Esophagus muscularis mucosa (tissue), 4 donors: ENCODE data around the gene KLF16. TPM values are rescaled to one million over a fixed set of nuclear protein-coding genes. Genes with fewer than 3 reads are reported as not detected.

ENCODE experiments used
- DNase-seq: peaks from one replicate; pipeline ENCODE4 v3.0.0-alpha.2; 2017; ENCODE audit errors: extremely low spot score
- H3K27ac ChIP-seq, 4 donors: fragments of 200-600 bp; sonication (generic); replicated peaks in 1 of 4; 1 replicate in 3 of 4; 2 replicates in 1 of 4; pipeline ENCODE4 v1.5.1; 2016 to 2019; ENCODE audit warnings: mild to moderate bottlenecking in 1 of 4
- H3K27me3 ChIP-seq, 4 donors: fragments of 200-600 bp; sonication (generic); one replicate each; pipeline versions ENCODE4 v1.5.1 to v1.6.0; 2016 to 2019
- H3K36me3 ChIP-seq, 4 donors: fragments of 200-600 bp; sonication (generic); one replicate each; pipeline ENCODE4 v1.5.1; 2016 to 2019
- H3K4me1 ChIP-seq, 4 donors: fragments of 200-600 bp; sonication (generic); one replicate each; pipeline ENCODE4 v1.5.1; 2016 to 2019
- H3K4me3 ChIP-seq, 4 donors: fragments of 200-600 bp; sonication (generic); 1 replicate in 2 of 4; 2 replicates in 2 of 4; pipeline ENCODE4 v1.5.1; 2016 to 2019; ENCODE audit warnings: mild to moderate bottlenecking in 4 of 4, moderate library complexity in 1 of 4
- H3K9me3 ChIP-seq, 4 donors: fragments of 200-600 bp; sonication (generic); 1 replicate in 3 of 4; 2 replicates in 1 of 4; pipeline ENCODE4 v1.5.1; 2016 to 2019
- EP300 ChIP-seq: sonication (generic); formaldehyde crosslinking; IDR thresholded peaks from one replicate; pipeline ENCODE4 v1.6.1; 2017; ENCODE audit warnings: antibody characterized with exemption
- POLR2A ChIP-seq: fragments of 450-650 bp; IDR thresholded peaks from one replicate; pipeline ENCODE4 v1.6.1; 2017; ENCODE audit warnings: antibody characterized with exemption, moderate library complexity, mild to moderate bottlenecking, low read depth
- POLR2AphosphoS5 ChIP-seq, 2 donors: sonication (generic); formaldehyde crosslinking; IDR thresholded peaks; one replicate each; pipeline ENCODE4 v1.6.1; 2017; ENCODE audit warnings: antibody characterized with exemption in 2 of 2
- WGBS: methylation state at CpG from one replicate; pipeline ENCODE4 v1.1.5; 2018; 5-methylcytosine and 5-hydroxymethylcytosine counted together
- intact Hi-C: fragments of 100-400 bp; cut with DNase I; formaldehyde crosslinking; loops from one replicate; pipeline ENCODE4 v1.15.1; 2023
- total RNA-seq, 4 donors: library from RNA; depleted of rRNA; stranded (reverse); fragments of >200 nt; gene quantifications; one replicate each; pipeline versions ENCODE4 v1.1.0 to v1.2.1, GENCODE V29; 2016
- TF ChIP-seq, protein P1 (sequence below), 3 experiments: fragments of 200-600 bp in 2 of 3; fragments of 450-650 bp in 1 of 3; sonication (generic) in 2 of 3; IDR thresholded peaks; one replicate each; pipeline ENCODE4 v1.5.1; 2017 to 2019; ENCODE audit warnings: antibody characterized with exemption in 3 of 3, mild to moderate bottlenecking in 2 of 3, moderate library complexity in 1 of 3

Gene KLF16
- total RNA-seq, 4 donors from 2014 or later, result 2.5 to 10.8 (median 8.5) TPM

DNA sequence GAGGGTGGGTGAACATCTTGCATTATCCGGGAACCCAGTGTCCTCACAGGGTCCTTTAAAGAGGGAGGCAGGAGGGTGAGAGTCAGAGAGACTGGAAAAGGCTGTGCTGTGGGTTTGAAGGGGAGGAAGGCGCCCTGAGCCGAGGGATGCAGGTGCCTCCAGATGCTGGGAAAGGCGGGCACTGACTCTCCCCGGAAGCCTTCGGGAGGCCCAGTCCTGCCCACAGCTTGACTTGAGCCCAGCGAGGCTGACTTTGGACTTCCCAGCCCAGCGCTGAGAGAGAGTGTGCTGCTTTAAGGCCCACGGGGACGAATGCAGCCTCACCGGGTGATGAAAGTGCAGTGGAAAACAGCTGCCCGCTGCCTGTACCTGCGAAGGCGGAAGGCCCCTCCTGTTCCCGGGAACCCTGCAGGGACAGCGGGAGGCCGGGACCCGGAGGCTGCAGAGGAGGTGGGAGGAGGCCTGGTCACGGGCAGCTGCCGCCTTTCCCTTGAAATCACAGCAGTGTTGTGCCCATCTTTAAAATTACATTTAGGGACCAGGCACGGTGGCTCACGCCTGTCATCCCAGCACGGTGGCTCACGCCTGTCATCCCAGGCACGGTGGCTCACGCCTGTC is 31.2 kb downstream of the KLF16 start:
- Histone ChIP-seq H3K4me1 (peaks cover 17 to 40% (median 28%) of the 10 kb centered on the region in 4 donors), H3K36me3 (peaks cover 11 to 42% (median 34%) of the 10 kb centered on the region in 4 donors)
- intact Hi-C loops, result no loop called here

DNA sequence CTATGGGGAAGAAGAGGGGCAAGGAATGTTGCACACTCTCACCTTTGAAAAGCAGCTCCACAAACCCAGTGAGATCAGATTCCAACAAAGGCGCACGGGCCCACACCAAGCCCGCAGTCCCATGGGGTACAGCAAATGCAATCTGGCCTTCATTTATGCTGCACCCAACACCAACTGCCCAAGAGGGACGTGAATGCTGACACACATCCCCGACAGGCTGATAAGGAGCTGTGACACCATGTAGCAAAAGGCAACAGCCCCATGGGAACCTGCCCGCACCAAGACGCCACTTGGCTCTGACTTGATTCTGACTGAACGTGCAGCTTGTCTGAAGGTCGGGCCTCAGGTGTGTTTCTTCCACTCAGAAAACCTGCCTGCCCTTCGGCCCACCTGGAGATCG is 32.4 kb downstream of the KLF16 start:
- H3K4me3 ChIP-seq, result no peak overlapping the region
- DNase-seq, result no peak
- peaks cover 18 to 42% (median 32%) of the 10 kb centered on the region in 4 donors for H3K4me1 ChIP-seq
- TF ChIP-seq POLR2A, result no peak
- TF ChIP-seq EP300, result no peak
- no peak for TF ChIP-seq POLR2AphosphoS5 (IDR thresholded peaks at IDR 0.05)
- TF ChIP-seq, protein P1, sequence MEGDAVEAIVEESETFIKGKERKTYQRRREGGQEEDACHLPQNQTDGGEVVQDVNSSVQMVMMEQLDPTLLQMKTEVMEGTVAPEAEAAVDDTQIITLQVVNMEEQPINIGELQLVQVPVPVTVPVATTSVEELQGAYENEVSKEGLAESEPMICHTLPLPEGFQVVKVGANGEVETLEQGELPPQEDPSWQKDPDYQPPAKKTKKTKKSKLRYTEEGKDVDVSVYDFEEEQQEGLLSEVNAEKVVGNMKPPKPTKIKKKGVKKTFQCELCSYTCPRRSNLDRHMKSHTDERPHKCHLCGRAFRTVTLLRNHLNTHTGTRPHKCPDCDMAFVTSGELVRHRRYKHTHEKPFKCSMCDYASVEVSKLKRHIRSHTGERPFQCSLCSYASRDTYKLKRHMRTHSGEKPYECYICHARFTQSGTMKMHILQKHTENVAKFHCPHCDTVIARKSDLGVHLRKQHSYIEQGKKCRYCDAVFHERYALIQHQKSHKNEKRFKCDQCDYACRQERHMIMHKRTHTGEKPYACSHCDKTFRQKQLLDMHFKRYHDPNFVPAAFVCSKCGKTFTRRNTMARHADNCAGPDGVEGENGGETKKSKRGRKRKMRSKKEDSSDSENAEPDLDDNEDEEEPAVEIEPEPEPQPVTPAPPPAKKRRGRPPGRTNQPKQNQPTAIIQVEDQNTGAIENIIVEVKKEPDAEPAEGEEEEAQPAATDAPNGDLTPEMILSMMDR (IDR thresholded peaks at IDR 0.05), result no peak
- H3K27me3 ChIP-seq, result no peaks in the 10 kb centered on the region
- H3K27ac ChIP-seq, result no peak overlapping the region
- H3K9me3 ChIP-seq, result no peaks in the 10 kb centered on the region
- 96% methylated on average over 3 of the region's 11 CpGs for WGBS
- intact Hi-C loops, result no loop called here
- H3K36me3 ChIP-seq, result peaks cover 11 to 51% (median 45%) of the 10 kb centered on the region in 4 donors

More for the DNA sequence above, 31.2 kb downstream of the KLF16 start:
- no peak overlapping the region for H3K4me3 ChIP-seq
- no peaks in the 10 kb centered on the region for H3K27me3 ChIP-seq
- 90% methylated on average over 14 of the region's 26 CpGs for WGBS
- no peak for TF ChIP-seq POLR2A
- no peak for TF ChIP-seq POLR2AphosphoS5 (IDR thresholded peaks at IDR 0.05)
- TF ChIP-seq EP300, result no peak
- TF ChIP-seq, protein P1 (IDR thresholded peaks at IDR 0.05), result no peak
- no peaks in the 10 kb centered on the region for H3K9me3 ChIP-seq
- H3K27ac ChIP-seq, result no peak overlapping the region
- DNase-seq, result no peak

DNA sequence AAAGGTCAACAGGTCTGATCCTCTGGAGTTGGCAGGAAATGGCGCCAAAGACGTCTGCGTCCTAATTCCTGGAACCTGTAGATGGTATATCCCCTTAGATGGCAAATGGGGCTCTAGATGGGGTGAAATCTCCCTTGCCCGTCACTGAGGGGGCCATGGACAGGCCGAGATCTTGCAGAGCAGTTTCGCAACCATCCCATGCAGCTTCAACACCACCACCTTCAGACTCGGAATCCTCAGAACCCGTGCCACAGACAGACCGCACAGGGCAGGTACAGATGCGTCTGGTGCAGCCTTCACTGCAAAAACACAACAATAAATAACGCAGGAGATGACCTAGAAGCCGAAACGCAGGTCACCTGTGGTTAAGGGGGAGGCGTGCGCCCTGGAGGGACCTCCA is 32.8 kb downstream of the KLF16 start:
- H3K9me3 ChIP-seq, result no peaks in the 10 kb centered on the region
- intact Hi-C loops, result no loop called here
- H3K27me3 ChIP-seq, result no peaks in the 10 kb centered on the region
- no peak overlapping the region for H3K27ac ChIP-seq
- H3K4me3 ChIP-seq, result no peak overlapping the region
- WGBS, result 86% methylated on average over 15 of the region's 15 CpGs
- no peak for DNase-seq
- H3K4me1 ChIP-seq, result peaks cover 18 to 41% (median 32%) of the 10 kb centered on the region in 4 donors
- TF ChIP-seq, protein P1 (IDR thresholded peaks at IDR 0.05), result no peak
- no peak for TF ChIP-seq POLR2AphosphoS5 (IDR thresholded peaks at IDR 0.05)
- TF ChIP-seq POLR2A, result no peak
- TF ChIP-seq EP300, result no peak
- H3K36me3 ChIP-seq, result peaks cover 11 to 55% (median 49%) of the 10 kb centered on the region in 4 donors

DNA sequence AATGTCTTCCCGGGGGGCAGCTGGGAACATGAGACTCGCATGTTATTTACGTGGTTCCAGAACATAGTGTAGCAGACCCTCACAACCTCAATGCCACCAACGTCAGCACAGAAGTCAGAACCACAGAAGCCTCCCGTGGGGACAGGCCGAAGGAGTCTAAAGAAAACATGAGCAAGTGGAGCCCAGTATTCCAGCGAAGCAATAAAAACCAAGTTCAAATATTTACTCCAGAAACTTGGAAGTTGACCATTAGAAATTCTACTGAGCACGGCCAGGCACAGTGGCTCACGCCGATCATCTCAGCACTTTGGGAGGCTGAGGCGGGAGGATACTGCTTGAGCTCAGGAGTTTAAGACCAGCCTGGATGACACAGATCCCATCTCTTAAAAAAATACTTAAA is 33.4 kb downstream of the KLF16 start:
- peaks cover 11 to 59% (median 55%) of the 10 kb centered on the region in 4 donors for H3K36me3 ChIP-seq
- H3K27me3 ChIP-seq, result no peaks in the 10 kb centered on the region
- H3K9me3 ChIP-seq, result no peaks in the 10 kb centered on the region
- DNase-seq, result no peak
- H3K27ac ChIP-seq, result no peak overlapping the region
- peaks cover 17 to 38% (median 30%) of the 10 kb centered on the region in 4 donors for H3K4me1 ChIP-seq
- H3K4me3 ChIP-seq, result no peak overlapping the region
- TF ChIP-seq POLR2AphosphoS5 (IDR thresholded peaks at IDR 0.05), result no peak
- 93% methylated on average over 11 of the region's 11 CpGs for WGBS
- intact Hi-C loops, result loop anchor here (10.0 kb wide), 1 partner anchor 155 kb away; no protein-coding TSS in a partner anchor

DNA sequence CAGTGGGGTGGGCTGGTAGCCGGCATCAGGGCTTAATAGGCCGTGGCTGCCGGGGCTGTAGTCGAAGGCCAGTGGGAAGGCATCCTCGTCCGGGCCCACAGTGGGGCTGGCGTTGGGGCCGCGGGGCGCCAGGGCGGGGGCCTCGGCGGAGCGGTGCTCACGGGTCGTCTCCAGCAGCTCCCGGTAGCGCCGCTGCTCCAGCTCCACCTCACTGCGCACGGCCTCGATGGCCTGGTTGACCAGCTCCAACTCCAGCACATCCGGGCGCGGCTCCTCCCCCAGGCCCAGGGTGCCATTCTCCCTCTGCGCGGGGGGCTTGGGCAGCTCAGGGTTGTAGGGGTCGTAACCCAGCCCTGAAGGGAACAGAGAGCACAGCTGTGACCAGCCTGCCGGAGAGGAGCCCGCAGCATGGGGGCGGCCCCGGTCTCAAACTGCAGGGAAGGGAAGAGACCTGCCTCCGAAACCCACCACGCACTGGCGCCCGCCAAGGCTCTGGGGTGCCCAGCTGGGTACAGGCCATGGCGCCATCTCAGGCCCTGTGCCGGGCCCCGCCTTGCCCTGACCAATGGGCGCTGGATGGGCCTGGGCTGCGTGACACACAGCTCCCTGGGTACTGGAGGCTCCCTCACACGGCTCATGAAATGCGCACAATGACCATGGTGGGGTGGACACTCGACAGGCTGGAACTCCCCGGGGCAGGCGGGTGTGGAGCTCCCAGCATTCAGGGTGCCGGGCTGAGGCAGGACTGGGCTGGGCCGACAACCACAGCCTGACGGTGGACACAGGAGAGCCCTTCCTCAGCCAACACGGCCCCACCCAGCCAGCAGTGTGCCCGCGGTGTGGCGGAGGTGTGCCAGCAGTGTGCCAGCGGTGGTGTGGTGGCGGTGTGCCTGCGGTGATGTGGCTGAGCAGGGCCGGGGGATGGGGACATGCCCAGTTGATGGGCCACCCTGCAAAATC is 34.8 kb downstream of the KLF16 start:
- 93% methylated on average over 22 of the region's 57 CpGs for WGBS
- Histone ChIP-seq H3K4me3 (no peak overlapping the region), H3K27ac (no peak overlapping the region), H3K27me3 (no peaks in the 10 kb centered on the region), H3K4me1 (peaks cover 11 to 27% (median 22%) of the 10 kb centered on the region in 4 donors), H3K36me3 (peaks cover 13 to 73% (median 69%) of the 10 kb centered on the region in 4 donors), H3K9me3 (no peaks in the 10 kb centered on the region)
- intact Hi-C loops, result loop anchor here (10.0 kb wide), 1 partner anchor 154 kb away; no protein-coding TSS in a partner anchor
- DNase-seq, result no peak
- TF ChIP-seq EP300, result no peak
- no peak for TF ChIP-seq POLR2A
- no peak for TF ChIP-seq POLR2AphosphoS5 (IDR thresholded peaks at IDR 0.05)
- TF ChIP-seq, protein P1 (IDR thresholded peaks at IDR 0.05), result no peak
